HG03558 (cell line): ENCODE data around the gene CBFB.
"Not testable (repeated sequence)": the region's sequence is repeated elsewhere in the genome, so short reads cannot be mapped to it uniquely, and the experiment has no call there.

Experiments used
- ATAC-seq: cut with Tn5 transposase; IDR thresholded peaks from one replicate; pipeline ENCODE4 v1.9.1; 2021; ENCODE audit warnings: moderate number of reproducible peaks; ENCODE audit not compliant: unreplicated experiment; ENCODE audit errors: extremely low read depth

CBFB gene

GRCh38 chr16:67028696-67029253 is at the start of gene CBFB:
CBFB (plus strand) TSS chr16:67029149; CDS start chr16:67029408, 259 bp downstream.
- peak; percentile 62 for ATAC-seq

- no peak for ATAC-seq
Observed at GRCh38 chr16:66983033-66983432, 45.9 kb upstream of the CBFB start.

GRCh38 chr16:66984892-66985311 is 44.0 kb upstream of the CBFB start:
- ATAC-seq, result no peak

GRCh38 chr16:66986559-66986958 is 42.4 kb upstream of the CBFB start:
- ATAC-seq, result no peak

- ATAC-seq, result no peak
Observed at GRCh38 chr16:66988197-66988788, 40.7 kb upstream of the CBFB start, which contains the start of gene CES4A. CES4A (plus strand) TSS chr16:66988589; CDS start chr16:66988773, 184 bp downstream.

DNA sequence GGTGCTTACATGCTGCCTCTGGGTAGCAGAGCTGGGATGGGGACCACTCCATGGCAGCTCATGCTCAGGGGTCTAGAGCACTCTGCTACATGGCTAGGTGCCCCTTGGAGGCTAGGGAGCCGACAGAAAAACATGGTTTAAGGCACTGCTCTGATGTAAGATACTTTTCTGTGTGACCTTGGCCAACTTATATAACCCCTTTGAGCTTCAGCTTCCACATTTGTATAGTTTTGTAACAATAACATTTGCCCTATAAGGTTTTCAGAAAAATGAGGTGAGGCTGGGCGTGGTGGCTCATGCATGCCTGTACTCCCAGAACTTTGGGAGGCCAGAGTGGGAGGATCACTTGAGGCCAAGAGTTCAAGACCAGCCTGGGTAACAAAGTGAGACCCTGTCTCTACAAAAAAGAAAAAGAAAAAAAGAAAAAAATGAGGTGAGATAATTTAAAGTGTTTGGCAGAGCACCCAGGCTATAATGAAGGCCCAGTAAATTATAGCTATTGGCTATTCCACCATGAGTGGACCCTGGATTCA is 37.3 kb upstream of the CBFB start:
- no peak for ATAC-seq

DNA sequence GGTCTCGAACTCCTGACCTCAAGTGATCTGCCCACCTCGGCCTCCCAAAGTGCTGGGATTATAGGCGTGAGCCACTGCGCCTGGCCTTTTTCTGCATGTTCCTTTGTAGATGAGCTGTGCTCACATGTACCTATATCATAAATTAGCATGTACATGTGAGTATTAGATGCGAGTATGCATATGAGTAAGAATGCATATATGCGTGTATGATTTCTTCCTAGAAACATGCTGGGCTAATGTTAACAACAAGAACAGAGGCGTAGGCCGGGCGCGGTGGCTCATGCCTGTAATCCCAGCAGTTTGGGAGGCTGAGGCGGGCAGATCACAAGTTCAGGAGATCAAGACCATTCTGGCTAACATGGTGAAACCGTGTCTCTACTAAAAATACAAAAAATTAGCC is 35.4 kb upstream of the CBFB start:
- ATAC-seq, result not testable (repeated sequence)

- no peak for ATAC-seq
Observed at GRCh38 chr16:66996324-66996982, 32.5 kb upstream of the CBFB start.

GRCh38 chr16:66996983-66997358 is 32.0 kb upstream of the CBFB start:
- ATAC-seq, result no peak

DNA sequence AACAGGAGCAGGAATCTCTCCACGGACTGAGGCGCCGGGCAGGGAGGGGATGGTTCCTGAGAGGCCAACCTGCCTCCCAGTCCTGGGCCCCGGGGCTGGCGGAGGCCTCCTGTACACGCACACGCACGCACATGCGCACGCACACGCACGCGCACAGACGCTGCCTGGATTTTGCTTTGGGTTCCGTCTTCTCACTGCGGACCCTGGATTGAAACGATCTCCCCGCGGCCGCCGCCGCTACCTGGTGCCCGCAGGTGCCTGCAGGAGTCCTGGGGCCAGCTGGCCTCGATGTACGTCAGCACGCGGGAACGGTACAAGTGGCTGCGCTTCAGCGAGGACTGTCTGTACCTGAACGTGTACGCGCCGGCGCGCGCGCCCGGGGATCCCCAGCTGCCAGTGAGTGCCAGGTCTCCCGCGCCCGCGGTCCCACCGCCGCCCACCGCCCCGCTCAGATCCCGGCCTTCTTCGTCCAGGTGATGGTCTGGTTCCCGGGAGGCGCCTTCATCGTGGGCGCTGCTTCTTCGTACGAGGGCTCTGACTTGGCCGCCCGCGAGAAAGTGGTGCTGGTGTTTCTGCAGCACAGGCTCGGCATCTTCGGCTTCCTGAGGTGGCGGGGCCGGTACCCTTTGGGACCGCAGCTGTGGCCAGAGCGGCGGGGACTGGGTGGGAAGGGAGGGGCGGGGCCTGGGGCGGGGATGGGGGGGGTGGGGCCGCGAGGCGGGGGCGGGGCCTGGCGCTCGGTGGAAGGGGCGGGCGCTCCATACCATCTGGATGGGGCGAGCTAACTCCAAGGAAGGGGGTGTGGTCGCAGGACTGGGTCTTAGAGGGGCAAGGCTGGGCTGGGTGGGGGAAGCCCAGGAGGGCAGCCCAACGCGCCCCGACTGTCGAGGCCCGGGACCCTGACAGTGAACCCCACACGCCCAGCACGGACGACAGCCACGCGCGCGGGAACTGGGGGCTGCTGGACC is 28.3 kb upstream of the CBFB start:
- no peak for ATAC-seq

DNA sequence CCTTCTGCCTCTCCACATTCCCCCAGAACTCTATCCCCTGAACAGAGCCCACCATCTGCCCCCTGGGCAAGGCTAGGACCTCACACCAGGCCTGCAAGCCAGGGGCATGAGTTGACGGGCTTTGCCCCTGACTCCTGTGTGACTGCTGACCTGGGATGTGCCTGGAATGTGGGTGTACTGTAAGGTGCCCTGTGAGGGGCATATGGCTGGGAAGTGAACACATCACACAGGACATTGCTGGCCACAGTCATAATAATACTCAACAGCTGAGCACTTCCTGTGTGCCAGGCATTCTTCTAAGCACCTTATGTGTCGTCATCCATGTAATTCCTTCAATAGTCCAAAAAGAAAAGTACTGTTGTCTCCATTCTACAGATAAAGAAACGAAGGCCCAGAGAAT is 27.2 kb upstream of the CBFB start:
- ATAC-seq, result no peak

GRCh38 chr16:67006930-67007658 is 21.9 kb upstream of the CBFB start:
- no peak for ATAC-seq

- ATAC-seq, result no peak
Observed at GRCh38 chr16:67009158-67009557, 19.8 kb upstream of the CBFB start.

DNA sequence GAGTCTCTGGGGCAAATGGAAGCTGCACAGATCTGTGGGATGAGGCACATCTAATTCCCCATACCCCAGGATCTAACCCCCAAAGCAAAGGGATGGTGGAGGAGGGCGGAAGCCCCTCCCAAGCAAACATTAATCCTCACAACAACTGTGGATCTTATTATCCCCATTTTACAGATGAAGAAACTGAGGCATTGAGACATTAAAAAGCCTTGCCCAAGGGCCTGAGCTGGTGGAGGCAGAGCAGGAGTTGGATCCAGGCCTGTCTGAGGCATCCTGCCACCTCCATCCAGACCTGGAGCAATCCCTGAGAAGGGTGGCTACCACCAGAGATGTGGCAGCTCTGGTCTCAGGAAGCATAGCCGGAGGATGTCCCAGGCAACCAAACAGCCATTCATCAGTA is 17.7 kb upstream of the CBFB start:
- no peak for ATAC-seq

- ATAC-seq, result no peak
Observed at GRCh38 chr16:67013233-67013822, 15.6 kb upstream of the CBFB start.

DNA sequence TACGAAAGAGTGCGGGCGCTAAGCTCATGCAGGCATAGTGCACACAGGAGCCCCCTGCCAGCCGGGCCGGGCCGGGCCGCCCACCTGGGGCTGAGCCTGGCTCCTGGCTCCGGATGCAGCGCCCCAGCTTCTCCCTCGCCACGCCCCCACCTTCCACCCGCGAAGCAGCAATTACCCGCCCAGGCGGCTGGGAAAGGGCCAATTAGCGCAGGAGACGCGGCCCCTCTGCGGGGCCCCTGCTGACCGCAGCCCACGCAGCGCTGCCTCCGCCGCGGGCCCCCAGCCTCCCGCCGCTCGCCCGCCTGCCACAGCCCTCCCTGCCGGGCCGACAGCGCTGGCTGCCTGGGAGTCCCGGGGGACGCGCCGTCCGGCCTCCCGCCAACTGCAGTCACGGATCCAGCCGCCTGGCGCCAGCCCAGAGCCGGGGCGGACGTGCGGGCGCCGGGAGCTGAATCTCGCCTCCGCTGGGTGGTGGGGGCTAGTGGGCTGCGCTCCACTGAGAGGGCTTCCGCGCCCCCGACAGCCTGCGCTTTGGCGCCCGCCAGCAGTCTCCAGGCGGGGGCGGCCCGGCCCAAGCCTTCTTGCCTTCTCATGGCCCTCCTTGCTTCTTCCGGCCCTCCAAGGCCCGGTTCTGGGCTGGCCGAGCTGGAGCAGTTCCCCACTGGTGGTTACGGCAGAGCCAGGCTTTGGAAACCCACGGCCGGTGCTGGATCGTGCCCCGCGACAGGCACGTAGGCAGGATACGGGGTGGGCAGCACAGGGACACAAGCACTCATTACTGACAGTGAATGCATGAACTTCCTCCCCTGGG is 14.9 kb upstream of the CBFB start:
- ATAC-seq, result no peak

DNA sequence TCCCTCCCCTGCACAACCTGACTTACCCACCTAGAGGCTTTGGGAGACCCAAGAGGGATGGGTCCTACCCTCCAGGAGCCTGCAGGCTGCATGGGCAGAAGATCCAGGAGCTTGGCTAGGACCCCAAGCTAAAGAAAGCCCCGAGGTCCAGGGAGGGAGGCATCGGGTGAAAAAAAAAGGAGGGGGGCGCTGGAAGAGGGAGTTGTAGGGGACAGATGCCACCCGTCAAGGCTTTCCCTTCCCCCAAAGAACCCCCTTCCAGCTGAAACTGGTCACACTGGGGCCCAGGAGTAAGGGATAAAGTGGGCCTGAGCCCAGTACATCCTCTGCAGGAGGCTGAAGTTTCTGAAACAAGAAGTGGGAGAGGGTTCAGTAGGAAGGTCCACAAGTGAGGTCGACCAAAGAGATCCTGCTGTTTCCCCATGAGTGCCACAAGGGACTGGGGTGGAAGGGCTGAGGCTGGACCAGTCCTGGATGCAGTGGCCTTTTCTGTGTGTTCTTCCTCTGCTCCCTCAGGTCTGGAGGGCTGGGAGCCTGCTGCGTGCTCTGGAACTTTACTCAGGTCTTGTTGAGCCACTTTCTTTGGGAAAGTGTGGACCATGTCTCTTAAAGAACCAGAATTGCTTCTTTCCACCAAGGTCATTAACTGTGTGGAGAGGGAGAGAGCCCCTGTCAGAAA is 14.2 kb upstream of the CBFB start:
- ATAC-seq, result no peak

GRCh38 chr16:67015313-67015731 is 13.6 kb upstream of the CBFB start:
- ATAC-seq, result no peak
